GM23338 (cell line): ENCODE measurements around the gene C1orf21. TPM values are rescaled to one million over a fixed set of nuclear protein-coding genes. Genes with fewer than 3 reads are reported as not detected.

Experiments used
- ATAC-seq: fragments of 200-7000 bp; cut with Tn5 transposase; 3 replicates; pipeline ENCODE4 v1.9.1; 2020
- DNase-seq: peaks from one replicate; pipeline ENCODE4 v3.0.0-alpha.2; 2015; ENCODE audit warnings: low spot score
- H2AFZ ChIP-seq: fragments of 200-600 bp; sonication (generic); 2 replicates; pipeline ENCODE4 v1.8.0; 2016; ENCODE audit warnings: antibody characterized with exemption, mild to moderate bottlenecking, moderate library complexity
- H3F3A ChIP-seq: fragments of 200-600 bp; sonication (generic); replicated peaks from 2 replicates; pipeline ENCODE4 v1.8.0; 2017; ENCODE audit warnings: antibody characterized with exemption, mixed run types, low read depth
- H3K27ac ChIP-seq: fragments of 200-600 bp; sonication (generic); 2 replicates; pipeline ENCODE4 v1.6.1; 2016; ENCODE audit warnings: low read depth
- H3K27me3 ChIP-seq: fragments of 200-600 bp; sonication (generic); 2 replicates; pipeline ENCODE4 v1.8.0; 2016; ENCODE audit warnings: mild to moderate bottlenecking, mixed run types, moderate library complexity; ENCODE audit not compliant: insufficient read depth
- H3K36me3 ChIP-seq: fragments of 200-600 bp; sonication (generic); 2 replicates; pipeline ENCODE4 v1.8.0; 2016; ENCODE audit warnings: mild to moderate bottlenecking; ENCODE audit not compliant: insufficient read depth
- H3K4me1 ChIP-seq: fragments of 200-600 bp; sonication (generic); 2 replicates; pipeline ENCODE4 v1.8.0; 2016; ENCODE audit warnings: mild to moderate bottlenecking, moderate library complexity; ENCODE audit not compliant: insufficient read depth
- H3K4me2 ChIP-seq: fragments of 200-600 bp; sonication (generic); 2 replicates; pipeline ENCODE4 v1.7.1; 2017; ENCODE audit warnings: mixed run types
- H3K4me3 ChIP-seq: fragments of 200-600 bp; sonication (generic); 2 replicates; pipeline ENCODE4 v1.6.1; 2016; ENCODE audit warnings: mixed run types
- H3K79me2 ChIP-seq: fragments of 200-600 bp; sonication (generic); replicated peaks from 2 replicates; pipeline ENCODE4 v1.8.0; 2017; ENCODE audit warnings: mild to moderate bottlenecking; ENCODE audit not compliant: insufficient read depth
- H3K9me2 ChIP-seq: fragments of 200-600 bp; sonication (generic); 2 replicates; pipeline ENCODE4 v1.8.0; 2017; ENCODE audit not compliant: insufficient read depth
- H4K20me1 ChIP-seq: fragments of 200-600 bp; sonication (generic); replicated peaks from 2 replicates; pipeline ENCODE4 v1.8.0; 2017; ENCODE audit warnings: mild to moderate bottlenecking; ENCODE audit not compliant: insufficient read depth
- H3K27ac Mint-ChIP-seq: 2 replicates; pipeline ENCODE4 v1.8.0; 2020; ENCODE audit warnings: inconsistent platforms, mild to moderate bottlenecking, moderate library complexity, mixed read lengths
- H3K27me3 Mint-ChIP-seq: 3 replicates; pipeline ENCODE4 v1.8.0; 2022; ENCODE audit warnings: low read depth, mild to moderate bottlenecking, moderate library complexity, mixed read lengths, inconsistent platforms; ENCODE audit not compliant: insufficient read depth, poor library complexity
- H3K36me3 Mint-ChIP-seq: 3 replicates; pipeline ENCODE4 v1.8.0; 2021; ENCODE audit warnings: low read depth, mild to moderate bottlenecking, inconsistent platforms, moderate library complexity, mixed read lengths
- H3K4me1 Mint-ChIP-seq: 3 replicates; pipeline ENCODE4 v1.8.0; 2020; ENCODE audit warnings: mild to moderate bottlenecking, inconsistent platforms, mixed read lengths
- H3K4me3 Mint-ChIP-seq: 3 replicates; pipeline ENCODE4 v1.8.0; 2021; ENCODE audit warnings: moderate library complexity, mild to moderate bottlenecking, inconsistent platforms, mixed read lengths
- H3K9me3 Mint-ChIP-seq: 3 replicates; pipeline ENCODE4 v1.8.0; 2020; ENCODE audit warnings: moderate library complexity, mild to moderate bottlenecking, inconsistent platforms, mixed read lengths
- CREB1 ChIP-seq: fragments of 250-450 bp; sonication (Bioruptor Pico); IDR thresholded peaks from 2 replicates; pipeline ENCODE4 v1.5.0; 2020; ENCODE audit warnings: low read depth, mild to moderate bottlenecking, moderate library complexity
- NANOG ChIP-seq: IDR thresholded peaks from 2 replicates; pipeline ENCODE4 v1.6.1; 2016; ENCODE audit warnings: antibody characterized with exemption, borderline replicate concordance
- POLR2AphosphoS5 ChIP-seq: IDR thresholded peaks from 2 replicates; pipeline ENCODE4 v1.6.1; 2016; ENCODE audit warnings: antibody characterized with exemption, low read depth
- STAT1 ChIP-seq: IDR thresholded peaks from one replicate; pipeline ENCODE4 v1.6.1; 2016; ENCODE audit warnings: antibody characterized with exemption; ENCODE audit not compliant: unreplicated experiment
- ZNF114 ChIP-seq: fragments of 250-450 bp; sonication (Bioruptor Pico); IDR thresholded peaks from 2 replicates; pipeline ENCODE4 v1.5.0; 2020; ENCODE audit warnings: mild to moderate bottlenecking, moderate library complexity
- polyA plus RNA-seq: library from polyadenylated mRNA; unstranded; fragments of >200 nt; fragmentation: Nextera tagmentation; extraction: Ambion mirVana; gene quantifications from 2 replicates; pipeline ENCODE4 v1.2.1, GENCODE V29; 2016
- total RNA-seq: library from RNA; depleted of rRNA; stranded (reverse); fragments of >200 nt; shearing (Covaris generic); gene quantifications from 2 replicates; pipeline ENCODE4 v1.2.3, GENCODE V29; 2014
- TF ChIP-seq, protein P1 (sequence below): IDR thresholded peaks from one replicate; pipeline ENCODE4 v1.6.1; 2018; ENCODE audit warnings: antibody characterized with exemption; ENCODE audit not compliant: unreplicated experiment
- TF ChIP-seq, protein P2 (sequence below): IDR thresholded peaks from 2 replicates; pipeline ENCODE4 v1.6.1; 2016; ENCODE audit warnings: antibody characterized with exemption
- TF ChIP-seq, protein P3 (sequence below), 2 experiments: fragments of 200-600 bp in 1 of 2; sonication (generic) in 1 of 2; conservative IDR thresholded peaks; 2 replicates each; pipeline versions ENCODE4 v1.5.1 to v1.6.1; 2016 to 2017; ENCODE audit warnings: antibody characterized with exemption in 2 of 2, low read depth in 2 of 2, mild to moderate bottlenecking in 2 of 2, moderate library complexity in 1 of 2
- TF ChIP-seq, protein P4 (sequence below): fragments of 250-450 bp; sonication (Bioruptor Pico); IDR thresholded peaks from 2 replicates; pipeline ENCODE4 v1.5.0; 2020; ENCODE audit warnings: mild to moderate bottlenecking, moderate library complexity

The C1orf21 gene
- total and polyA plus RNA-seq, 2 experiments from 2014 or later, result 28.0 to 40.4 TPM

DNA sequence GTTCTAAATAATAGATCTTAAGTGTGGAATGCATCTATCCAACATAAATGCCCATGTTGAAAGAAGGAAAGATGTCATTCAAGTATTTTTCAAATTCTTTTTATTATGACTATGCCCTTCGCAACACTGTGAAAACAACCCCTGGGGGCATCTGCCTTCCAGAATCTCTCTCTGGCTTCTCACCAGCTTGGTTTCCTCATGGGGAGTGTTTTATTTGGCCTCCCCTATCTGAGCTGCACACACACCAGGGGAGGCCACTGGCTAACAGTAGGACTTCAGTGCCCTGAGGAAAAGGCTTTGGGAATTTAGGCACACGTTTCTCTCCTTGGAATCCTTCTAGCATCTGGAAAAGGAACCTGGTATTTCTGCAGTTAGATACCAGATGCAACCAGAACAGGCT is 237.2 kb downstream of the C1orf21 start:
- no peak overlapping the region for H3K27ac ChIP-seq
- H3F3A ChIP-seq, result 0 out of 2 replicates have a peak, but pooled peaks cover 3% of the 10 kb centered on the region
- no peaks in the 10 kb centered on the region for H4K20me1 ChIP-seq
- H3K4me3 ChIP-seq, result no peak overlapping the region
- H3K27ac Mint-ChIP-seq, result no peak overlapping the region
- no peaks in the 10 kb centered on the region for H3K27me3 ChIP-seq
- no peak overlapping the region for H2AFZ ChIP-seq
- H3K4me1 Mint-ChIP-seq, result peaks cover 3% of the 10 kb centered on the region
- no peaks in the 10 kb centered on the region; the same call in 2 of the 3 replicates for H3K36me3 Mint-ChIP-seq
- TF ChIP-seq, protein P1, sequence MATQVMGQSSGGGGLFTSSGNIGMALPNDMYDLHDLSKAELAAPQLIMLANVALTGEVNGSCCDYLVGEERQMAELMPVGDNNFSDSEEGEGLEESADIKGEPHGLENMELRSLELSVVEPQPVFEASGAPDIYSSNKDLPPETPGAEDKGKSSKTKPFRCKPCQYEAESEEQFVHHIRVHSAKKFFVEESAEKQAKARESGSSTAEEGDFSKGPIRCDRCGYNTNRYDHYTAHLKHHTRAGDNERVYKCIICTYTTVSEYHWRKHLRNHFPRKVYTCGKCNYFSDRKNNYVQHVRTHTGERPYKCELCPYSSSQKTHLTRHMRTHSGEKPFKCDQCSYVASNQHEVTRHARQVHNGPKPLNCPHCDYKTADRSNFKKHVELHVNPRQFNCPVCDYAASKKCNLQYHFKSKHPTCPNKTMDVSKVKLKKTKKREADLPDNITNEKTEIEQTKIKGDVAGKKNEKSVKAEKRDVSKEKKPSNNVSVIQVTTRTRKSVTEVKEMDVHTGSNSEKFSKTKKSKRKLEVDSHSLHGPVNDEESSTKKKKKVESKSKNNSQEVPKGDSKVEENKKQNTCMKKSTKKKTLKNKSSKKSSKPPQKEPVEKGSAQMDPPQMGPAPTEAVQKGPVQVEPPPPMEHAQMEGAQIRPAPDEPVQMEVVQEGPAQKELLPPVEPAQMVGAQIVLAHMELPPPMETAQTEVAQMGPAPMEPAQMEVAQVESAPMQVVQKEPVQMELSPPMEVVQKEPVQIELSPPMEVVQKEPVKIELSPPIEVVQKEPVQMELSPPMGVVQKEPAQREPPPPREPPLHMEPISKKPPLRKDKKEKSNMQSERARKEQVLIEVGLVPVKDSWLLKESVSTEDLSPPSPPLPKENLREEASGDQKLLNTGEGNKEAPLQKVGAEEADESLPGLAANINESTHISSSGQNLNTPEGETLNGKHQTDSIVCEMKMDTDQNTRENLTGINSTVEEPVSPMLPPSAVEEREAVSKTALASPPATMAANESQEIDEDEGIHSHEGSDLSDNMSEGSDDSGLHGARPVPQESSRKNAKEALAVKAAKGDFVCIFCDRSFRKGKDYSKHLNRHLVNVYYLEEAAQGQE, result no peak
- TF ChIP-seq NANOG (no peak), ZNF114 (CRISPR knock-in tag) (no peak), CREB1 (CRISPR knock-in tag) (no peak), STAT1 (no peak), POLR2AphosphoS5 (no peak)
- TF ChIP-seq, protein P2, sequence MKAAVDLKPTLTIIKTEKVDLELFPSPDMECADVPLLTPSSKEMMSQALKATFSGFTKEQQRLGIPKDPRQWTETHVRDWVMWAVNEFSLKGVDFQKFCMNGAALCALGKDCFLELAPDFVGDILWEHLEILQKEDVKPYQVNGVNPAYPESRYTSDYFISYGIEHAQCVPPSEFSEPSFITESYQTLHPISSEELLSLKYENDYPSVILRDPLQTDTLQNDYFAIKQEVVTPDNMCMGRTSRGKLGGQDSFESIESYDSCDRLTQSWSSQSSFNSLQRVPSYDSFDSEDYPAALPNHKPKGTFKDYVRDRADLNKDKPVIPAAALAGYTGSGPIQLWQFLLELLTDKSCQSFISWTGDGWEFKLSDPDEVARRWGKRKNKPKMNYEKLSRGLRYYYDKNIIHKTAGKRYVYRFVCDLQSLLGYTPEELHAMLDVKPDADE, result no peak
- TF ChIP-seq, protein P3, sequence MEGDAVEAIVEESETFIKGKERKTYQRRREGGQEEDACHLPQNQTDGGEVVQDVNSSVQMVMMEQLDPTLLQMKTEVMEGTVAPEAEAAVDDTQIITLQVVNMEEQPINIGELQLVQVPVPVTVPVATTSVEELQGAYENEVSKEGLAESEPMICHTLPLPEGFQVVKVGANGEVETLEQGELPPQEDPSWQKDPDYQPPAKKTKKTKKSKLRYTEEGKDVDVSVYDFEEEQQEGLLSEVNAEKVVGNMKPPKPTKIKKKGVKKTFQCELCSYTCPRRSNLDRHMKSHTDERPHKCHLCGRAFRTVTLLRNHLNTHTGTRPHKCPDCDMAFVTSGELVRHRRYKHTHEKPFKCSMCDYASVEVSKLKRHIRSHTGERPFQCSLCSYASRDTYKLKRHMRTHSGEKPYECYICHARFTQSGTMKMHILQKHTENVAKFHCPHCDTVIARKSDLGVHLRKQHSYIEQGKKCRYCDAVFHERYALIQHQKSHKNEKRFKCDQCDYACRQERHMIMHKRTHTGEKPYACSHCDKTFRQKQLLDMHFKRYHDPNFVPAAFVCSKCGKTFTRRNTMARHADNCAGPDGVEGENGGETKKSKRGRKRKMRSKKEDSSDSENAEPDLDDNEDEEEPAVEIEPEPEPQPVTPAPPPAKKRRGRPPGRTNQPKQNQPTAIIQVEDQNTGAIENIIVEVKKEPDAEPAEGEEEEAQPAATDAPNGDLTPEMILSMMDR (conservative IDR thresholded peaks at IDR 0.05; ENCODE audit: low read depth in 2 of 2), result no peak
- TF ChIP-seq, protein P4, sequence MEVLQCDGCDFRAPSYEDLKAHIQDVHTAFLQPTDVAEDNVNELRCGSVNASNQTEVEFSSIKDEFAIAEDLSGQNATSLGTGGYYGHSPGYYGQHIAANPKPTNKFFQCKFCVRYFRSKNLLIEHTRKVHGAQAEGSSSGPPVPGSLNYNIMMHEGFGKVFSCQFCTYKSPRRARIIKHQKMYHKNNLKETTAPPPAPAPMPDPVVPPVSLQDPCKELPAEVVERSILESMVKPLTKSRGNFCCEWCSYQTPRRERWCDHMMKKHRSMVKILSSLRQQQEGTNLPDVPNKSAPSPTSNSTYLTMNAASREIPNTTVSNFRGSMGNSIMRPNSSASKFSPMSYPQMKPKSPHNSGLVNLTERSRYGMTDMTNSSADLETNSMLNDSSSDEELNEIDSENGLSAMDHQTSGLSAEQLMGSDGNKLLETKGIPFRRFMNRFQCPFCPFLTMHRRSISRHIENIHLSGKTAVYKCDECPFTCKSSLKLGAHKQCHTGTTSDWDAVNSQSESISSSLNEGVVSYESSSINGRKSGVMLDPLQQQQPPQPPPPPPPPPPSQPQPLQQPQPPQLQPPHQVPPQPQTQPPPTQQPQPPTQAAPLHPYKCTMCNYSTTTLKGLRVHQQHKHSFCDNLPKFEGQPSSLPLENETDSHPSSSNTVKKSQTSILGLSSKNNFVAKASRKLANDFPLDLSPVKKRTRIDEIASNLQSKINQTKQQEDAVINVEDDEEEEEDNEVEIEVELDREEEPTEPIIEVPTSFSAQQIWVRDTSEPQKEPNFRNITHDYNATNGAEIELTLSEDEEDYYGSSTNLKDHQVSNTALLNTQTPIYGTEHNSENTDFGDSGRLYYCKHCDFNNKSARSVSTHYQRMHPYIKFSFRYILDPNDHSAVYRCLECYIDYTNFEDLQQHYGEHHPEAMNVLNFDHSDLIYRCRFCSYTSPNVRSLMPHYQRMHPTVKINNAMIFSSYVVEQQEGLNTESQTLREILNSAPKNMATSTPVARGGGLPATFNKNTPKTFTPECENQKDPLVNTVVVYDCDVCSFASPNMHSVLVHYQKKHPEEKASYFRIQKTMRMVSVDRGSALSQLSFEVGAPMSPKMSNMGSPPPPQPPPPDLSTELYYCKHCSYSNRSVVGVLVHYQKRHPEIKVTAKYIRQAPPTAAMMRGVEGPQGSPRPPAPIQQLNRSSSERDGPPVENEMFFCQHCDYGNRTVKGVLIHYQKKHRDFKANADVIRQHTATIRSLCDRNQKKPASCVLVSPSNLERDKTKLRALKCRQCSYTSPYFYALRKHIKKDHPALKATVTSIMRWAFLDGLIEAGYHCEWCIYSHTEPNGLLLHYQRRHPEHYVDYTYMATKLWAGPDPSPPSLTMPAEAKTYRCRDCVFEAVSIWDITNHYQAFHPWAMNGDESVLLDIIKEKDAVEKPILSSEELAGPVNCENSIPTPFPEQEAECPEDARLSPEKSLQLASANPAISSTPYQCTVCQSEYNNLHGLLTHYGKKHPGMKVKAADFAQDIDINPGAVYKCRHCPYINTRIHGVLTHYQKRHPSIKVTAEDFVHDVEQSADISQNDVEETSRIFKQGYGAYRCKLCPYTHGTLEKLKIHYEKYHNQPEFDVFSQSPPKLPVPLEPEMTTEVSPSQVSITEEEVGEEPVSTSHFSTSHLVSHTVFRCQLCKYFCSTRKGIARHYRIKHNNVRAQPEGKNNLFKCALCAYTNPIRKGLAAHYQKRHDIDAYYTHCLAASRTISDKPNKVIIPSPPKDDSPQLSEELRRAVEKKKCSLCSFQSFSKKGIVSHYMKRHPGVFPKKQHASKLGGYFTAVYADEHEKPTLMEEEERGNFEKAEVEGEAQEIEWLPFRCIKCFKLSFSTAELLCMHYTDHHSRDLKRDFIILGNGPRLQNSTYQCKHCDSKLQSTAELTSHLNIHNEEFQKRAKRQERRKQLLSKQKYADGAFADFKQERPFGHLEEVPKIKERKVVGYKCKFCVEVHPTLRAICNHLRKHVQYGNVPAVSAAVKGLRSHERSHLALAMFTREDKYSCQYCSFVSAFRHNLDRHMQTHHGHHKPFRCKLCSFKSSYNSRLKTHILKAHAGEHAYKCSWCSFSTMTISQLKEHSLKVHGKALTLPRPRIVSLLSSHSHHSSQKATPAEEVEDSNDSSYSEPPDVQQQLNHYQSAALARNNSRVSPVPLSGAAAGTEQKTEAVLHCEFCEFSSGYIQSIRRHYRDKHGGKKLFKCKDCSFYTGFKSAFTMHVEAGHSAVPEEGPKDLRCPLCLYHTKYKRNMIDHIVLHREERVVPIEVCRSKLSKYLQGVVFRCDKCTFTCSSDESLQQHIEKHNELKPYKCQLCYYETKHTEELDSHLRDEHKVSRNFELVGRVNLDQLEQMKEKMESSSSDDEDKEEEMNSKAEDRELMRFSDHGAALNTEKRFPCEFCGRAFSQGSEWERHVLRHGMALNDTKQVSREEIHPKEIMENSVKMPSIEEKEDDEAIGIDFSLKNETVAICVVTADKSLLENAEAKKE (CRISPR knock-in tag), result no peak
- 0 out of 2 replicates have a peak, but pooled peaks cover 3% of the 10 kb centered on the region for H3K9me2 ChIP-seq
- no peak overlapping the region for H3K4me2 ChIP-seq
- H3K79me2 ChIP-seq, result no peaks in the 10 kb centered on the region
- ATAC-seq (no peak), DNase-seq (no peak)
- H3K4me1 ChIP-seq, result no peaks in the 10 kb centered on the region; the same call in 1 of the 2 replicates
- H3K9me3 Mint-ChIP-seq, result no peaks in the 10 kb centered on the region
- H3K27me3 Mint-ChIP-seq, result no peaks in the 10 kb centered on the region
- no peaks in the 10 kb centered on the region; the same call in 1 of the 2 replicates for H3K36me3 ChIP-seq
- no peak overlapping the region for H3K4me3 Mint-ChIP-seq
